ENCODE measurements around the gene UCN3.

DNA sequence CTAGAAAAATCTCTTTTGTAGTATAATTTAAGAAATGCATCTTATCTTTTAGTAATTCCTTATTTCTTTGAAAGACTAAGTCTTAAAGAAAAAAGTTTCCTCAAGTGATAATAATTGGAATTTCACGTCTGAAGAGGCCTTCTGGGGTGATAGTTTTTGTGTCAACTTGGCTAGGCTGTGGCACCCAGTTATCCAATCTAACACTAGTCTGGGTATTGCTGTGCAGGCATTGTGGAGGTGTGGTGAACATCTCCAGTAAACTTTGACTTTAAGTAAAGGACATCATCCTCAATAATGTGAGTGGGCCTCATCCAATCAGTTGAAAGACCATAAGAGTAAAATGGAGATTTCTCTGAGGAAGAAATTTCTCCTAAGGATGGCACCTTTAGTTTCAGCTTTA lies 42.2 kb downstream of the UCN3 start:
- TF ChIP-seq ATF2 (tag by site-specific recombination; IDR thresholded peaks at IDR 0.05; ENCODE audit: low read depth) (no peak), CTCF (tag by site-specific recombination; IDR thresholded peaks at IDR 0.05) (no peak), ZNF560 (tag by site-specific recombination; IDR thresholded peaks at IDR 0.05; ENCODE audit: borderline replicate concordance) (no peak), SP2 (tag by site-specific recombination; IDR thresholded peaks at IDR 0.05) (no peak), ZNF280D (tag by site-specific recombination; IDR thresholded peaks at IDR 0.05) (no peak), ZNF138 (tag by site-specific recombination; IDR thresholded peaks at IDR 0.05; ENCODE audit: borderline replicate concordance) (no peak), YY1 (tag by site-specific recombination; IDR thresholded peaks at IDR 0.05) (no peak), ELK4 (IDR thresholded peaks at IDR 0.05; ENCODE audit: borderline replicate concordance, low read depth, low read length) (no peak), ZNF394 (tag by site-specific recombination; IDR thresholded peaks at IDR 0.05; ENCODE audit: borderline replicate concordance) (no peak), ZNF654 (tag by site-specific recombination; IDR thresholded peaks at IDR 0.05; ENCODE audit: low read depth) (no peak), ZNF24 (tag by site-specific recombination; IDR thresholded peaks at IDR 0.05) (no peak), BCL11A (tag by site-specific recombination; IDR thresholded peaks at IDR 0.05; ENCODE audit: low read depth) (no peak)
- TF ChIP-seq, protein P1, sequence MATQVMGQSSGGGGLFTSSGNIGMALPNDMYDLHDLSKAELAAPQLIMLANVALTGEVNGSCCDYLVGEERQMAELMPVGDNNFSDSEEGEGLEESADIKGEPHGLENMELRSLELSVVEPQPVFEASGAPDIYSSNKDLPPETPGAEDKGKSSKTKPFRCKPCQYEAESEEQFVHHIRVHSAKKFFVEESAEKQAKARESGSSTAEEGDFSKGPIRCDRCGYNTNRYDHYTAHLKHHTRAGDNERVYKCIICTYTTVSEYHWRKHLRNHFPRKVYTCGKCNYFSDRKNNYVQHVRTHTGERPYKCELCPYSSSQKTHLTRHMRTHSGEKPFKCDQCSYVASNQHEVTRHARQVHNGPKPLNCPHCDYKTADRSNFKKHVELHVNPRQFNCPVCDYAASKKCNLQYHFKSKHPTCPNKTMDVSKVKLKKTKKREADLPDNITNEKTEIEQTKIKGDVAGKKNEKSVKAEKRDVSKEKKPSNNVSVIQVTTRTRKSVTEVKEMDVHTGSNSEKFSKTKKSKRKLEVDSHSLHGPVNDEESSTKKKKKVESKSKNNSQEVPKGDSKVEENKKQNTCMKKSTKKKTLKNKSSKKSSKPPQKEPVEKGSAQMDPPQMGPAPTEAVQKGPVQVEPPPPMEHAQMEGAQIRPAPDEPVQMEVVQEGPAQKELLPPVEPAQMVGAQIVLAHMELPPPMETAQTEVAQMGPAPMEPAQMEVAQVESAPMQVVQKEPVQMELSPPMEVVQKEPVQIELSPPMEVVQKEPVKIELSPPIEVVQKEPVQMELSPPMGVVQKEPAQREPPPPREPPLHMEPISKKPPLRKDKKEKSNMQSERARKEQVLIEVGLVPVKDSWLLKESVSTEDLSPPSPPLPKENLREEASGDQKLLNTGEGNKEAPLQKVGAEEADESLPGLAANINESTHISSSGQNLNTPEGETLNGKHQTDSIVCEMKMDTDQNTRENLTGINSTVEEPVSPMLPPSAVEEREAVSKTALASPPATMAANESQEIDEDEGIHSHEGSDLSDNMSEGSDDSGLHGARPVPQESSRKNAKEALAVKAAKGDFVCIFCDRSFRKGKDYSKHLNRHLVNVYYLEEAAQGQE (tag by site-specific recombination; IDR thresholded peaks at IDR 0.05): no peak
- TF ChIP-seq, protein P2, sequence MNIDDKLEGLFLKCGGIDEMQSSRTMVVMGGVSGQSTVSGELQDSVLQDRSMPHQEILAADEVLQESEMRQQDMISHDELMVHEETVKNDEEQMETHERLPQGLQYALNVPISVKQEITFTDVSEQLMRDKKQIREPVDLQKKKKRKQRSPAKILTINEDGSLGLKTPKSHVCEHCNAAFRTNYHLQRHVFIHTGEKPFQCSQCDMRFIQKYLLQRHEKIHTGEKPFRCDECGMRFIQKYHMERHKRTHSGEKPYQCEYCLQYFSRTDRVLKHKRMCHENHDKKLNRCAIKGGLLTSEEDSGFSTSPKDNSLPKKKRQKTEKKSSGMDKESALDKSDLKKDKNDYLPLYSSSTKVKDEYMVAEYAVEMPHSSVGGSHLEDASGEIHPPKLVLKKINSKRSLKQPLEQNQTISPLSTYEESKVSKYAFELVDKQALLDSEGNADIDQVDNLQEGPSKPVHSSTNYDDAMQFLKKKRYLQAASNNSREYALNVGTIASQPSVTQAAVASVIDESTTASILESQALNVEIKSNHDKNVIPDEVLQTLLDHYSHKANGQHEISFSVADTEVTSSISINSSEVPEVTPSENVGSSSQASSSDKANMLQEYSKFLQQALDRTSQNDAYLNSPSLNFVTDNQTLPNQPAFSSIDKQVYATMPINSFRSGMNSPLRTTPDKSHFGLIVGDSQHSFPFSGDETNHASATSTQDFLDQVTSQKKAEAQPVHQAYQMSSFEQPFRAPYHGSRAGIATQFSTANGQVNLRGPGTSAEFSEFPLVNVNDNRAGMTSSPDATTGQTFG (tag by site-specific recombination; IDR thresholded peaks at IDR 0.05; ENCODE audit: borderline replicate concordance): no peak

Measured in HEK293 (cell line).